ENCODE measurements around the gene ASPSCR1. TPM values are rescaled to one million over a fixed set of nuclear protein-coding genes. Genes with fewer than 3 reads are reported as not detected.

ASPSCR1 gene
- total RNA-seq, 2 experiments from 2014 or later, result 33.6 to 34.8 TPM

DNA sequence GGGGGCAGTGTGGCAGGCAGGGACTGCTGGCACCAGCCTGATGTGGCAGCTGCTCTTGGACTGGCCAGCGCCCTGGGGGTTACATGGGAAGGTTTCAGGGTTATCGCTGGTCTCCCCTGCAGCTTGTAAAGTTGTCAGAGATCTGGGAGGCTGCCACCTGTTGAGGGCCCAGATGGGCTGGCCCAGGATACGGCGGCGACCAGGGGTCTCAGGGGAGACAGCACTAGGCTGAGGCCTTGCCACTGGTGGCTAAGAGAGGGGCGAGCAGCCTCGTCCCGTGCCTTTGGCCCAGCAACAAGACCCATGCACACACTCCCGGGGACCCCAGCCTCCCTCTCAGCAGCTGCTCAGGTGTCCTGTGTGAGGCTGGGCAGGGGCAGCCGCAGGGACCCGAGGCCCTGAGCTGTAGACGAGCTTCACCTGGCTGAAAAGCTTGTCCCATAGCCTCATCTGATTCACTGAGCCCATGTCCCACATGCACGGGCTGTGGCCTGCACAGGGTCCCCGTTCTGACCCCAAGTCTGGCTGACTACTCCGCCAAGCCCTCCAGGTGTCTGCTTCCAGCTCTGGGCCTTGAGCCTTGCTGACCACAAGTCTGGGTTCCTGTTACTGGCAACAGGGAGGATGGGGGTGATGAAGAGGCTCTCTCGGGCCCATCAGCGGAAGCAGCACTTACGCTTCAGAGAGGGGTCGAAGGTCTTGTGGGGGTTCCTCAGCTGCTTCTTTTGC, 82.0 kb downstream of the ASPSCR1 start:
- no peak overlapping the region for H3K4me3 Mint-ChIP-seq
- H3K27ac Mint-ChIP-seq, result no peak overlapping the region
- peaks cover 2% of the 10 kb centered on the region for H3K36me3 Mint-ChIP-seq (ENCODE audit: low read depth)
- CTCF ChIA-PET, result interaction anchor here (1.0 kb wide), 1 partner anchor 11 kb away, joined by 4 read pairs; no protein-coding TSS in a partner anchor
- intact Hi-C loops (cut with micrococcal nuclease), result no loop called here
- H3K27me3 Mint-ChIP-seq (ENCODE audit: low read depth), result no peaks in the 10 kb centered on the region
- H3K4me1 Mint-ChIP-seq (ENCODE audit: low read depth), result peaks cover 7% of the 10 kb centered on the region
- no peaks in the 10 kb centered on the region for H3K9me3 Mint-ChIP-seq
- DNase-seq, result no peak

GRCh38 chr17:82060001-82060380, 82.6 kb downstream of the ASPSCR1 start:
- Mint-ChIP-seq H3K27me3 (ENCODE audit: low read depth) (no peaks in the 10 kb centered on the region), H3K9me3 (no peaks in the 10 kb centered on the region), H3K36me3 (ENCODE audit: low read depth) (peaks cover 2% of the 10 kb centered on the region), H3K4me1 (ENCODE audit: low read depth) (peaks cover 7% of the 10 kb centered on the region), H3K4me3 (no peak overlapping the region), H3K27ac (no peak overlapping the region)
- CTCF ChIA-PET, result interaction anchor here (1.0 kb wide), 1 partner anchor 11 kb away, joined by 4 read pairs; no protein-coding TSS in a partner anchor
- intact Hi-C loops (cut with micrococcal nuclease), result no loop called here
- DNase-seq, result no peak

DNA sequence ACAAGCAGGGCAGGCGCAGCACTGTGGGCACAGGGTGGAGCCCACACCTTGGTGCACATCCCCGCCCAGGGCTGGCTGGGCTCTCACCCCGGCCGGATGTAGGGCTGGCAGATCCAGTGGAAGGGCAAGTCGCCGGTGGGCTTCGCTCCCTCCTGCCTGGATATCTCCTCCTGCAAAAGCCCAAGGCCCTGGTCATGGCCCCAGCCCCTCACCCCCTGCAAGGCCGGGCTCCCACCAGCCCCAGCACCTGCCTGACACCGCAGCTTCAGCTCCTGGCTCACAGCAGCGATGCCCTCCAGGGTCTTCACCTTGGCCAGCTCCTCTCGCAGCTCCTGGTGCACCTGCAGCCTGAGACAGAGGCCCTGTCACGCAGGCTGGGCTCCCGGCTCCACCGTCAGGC, 83.2 kb downstream of the ASPSCR1 start:
- CTCF ChIA-PET, result no interaction called here

GRCh38 chr17:82061047-82061925, 83.9 kb downstream of the ASPSCR1 start:
- H3K4me3 Mint-ChIP-seq, result no peak overlapping the region
- H3K27ac Mint-ChIP-seq, result no peak overlapping the region
- no peak for DNase-seq
- CTCF ChIA-PET, result no interaction called here
- peaks cover 10% of the 10 kb centered on the region for H3K4me1 Mint-ChIP-seq (ENCODE audit: low read depth)
- peaks cover 2% of the 10 kb centered on the region for H3K36me3 Mint-ChIP-seq (ENCODE audit: low read depth)
- H3K9me3 Mint-ChIP-seq, result no peaks in the 10 kb centered on the region
- intact Hi-C loops (cut with micrococcal nuclease), result no loop called here
- no peaks in the 10 kb centered on the region for H3K27me3 Mint-ChIP-seq (ENCODE audit: low read depth)

More for the DNA sequence above, 83.2 kb downstream of the ASPSCR1 start:
- intact Hi-C loops (cut with micrococcal nuclease), result no loop called here
- Mint-ChIP-seq H3K36me3 (ENCODE audit: low read depth) (peaks cover 2% of the 10 kb centered on the region), H3K27ac (no peak overlapping the region), H3K4me1 (ENCODE audit: low read depth) (peaks cover 7% of the 10 kb centered on the region), H3K27me3 (ENCODE audit: low read depth) (no peaks in the 10 kb centered on the region), H3K9me3 (no peaks in the 10 kb centered on the region), H3K4me3 (no peak overlapping the region)
- DNase-seq, result no peak

- H3K4me3 Mint-ChIP-seq, result no peak overlapping the region
- no peaks in the 10 kb centered on the region for H3K27me3 Mint-ChIP-seq (ENCODE audit: low read depth)
- no peak overlapping the region for H3K27ac Mint-ChIP-seq
Measured at GRCh38 chr17:82062076-82062983, 84.9 kb downstream of the ASPSCR1 start.

DNA sequence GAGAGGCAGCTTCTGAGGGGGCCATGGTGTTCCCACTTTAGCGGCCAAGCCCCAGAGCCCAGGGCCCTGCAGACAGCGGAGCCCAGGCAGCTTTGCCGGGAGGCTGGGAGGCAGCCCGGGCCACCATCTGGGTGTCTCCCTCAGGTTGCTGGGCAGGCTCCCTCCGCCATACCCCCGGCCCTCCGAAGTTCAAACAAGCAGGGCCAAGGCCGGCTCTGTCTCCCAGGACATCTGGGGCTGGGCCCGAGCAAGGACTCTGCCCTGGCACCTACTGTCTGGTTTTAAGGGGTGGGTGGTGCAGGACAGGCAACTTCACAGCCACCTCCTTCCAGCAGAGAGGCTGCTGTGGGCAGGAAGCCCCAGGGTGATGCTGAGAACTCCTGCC, 85.5 kb downstream of the ASPSCR1 start:
- Mint-ChIP-seq H3K27me3 (ENCODE audit: low read depth) (no peaks in the 10 kb centered on the region), H3K27ac (no peak overlapping the region), H3K9me3 (no peaks in the 10 kb centered on the region), H3K4me1 (ENCODE audit: low read depth) (peaks cover 14% of the 10 kb centered on the region), H3K36me3 (ENCODE audit: low read depth) (no peaks in the 10 kb centered on the region), H3K4me3 (no peak overlapping the region)
- CTCF ChIA-PET, result no interaction called here
- intact Hi-C loops (cut with micrococcal nuclease), result no loop called here
- DNase-seq, result no peak

More at GRCh38 chr17:82062076-82062983, 84.9 kb downstream of the ASPSCR1 start:
- H3K36me3 Mint-ChIP-seq (ENCODE audit: low read depth), result peaks cover 2% of the 10 kb centered on the region
- DNase-seq, result no peak
- H3K9me3 Mint-ChIP-seq, result no peaks in the 10 kb centered on the region
- intact Hi-C loops (cut with micrococcal nuclease), result no loop called here
- CTCF ChIA-PET, result no interaction called here
- H3K4me1 Mint-ChIP-seq (ENCODE audit: low read depth), result peaks cover 14% of the 10 kb centered on the region

DNA sequence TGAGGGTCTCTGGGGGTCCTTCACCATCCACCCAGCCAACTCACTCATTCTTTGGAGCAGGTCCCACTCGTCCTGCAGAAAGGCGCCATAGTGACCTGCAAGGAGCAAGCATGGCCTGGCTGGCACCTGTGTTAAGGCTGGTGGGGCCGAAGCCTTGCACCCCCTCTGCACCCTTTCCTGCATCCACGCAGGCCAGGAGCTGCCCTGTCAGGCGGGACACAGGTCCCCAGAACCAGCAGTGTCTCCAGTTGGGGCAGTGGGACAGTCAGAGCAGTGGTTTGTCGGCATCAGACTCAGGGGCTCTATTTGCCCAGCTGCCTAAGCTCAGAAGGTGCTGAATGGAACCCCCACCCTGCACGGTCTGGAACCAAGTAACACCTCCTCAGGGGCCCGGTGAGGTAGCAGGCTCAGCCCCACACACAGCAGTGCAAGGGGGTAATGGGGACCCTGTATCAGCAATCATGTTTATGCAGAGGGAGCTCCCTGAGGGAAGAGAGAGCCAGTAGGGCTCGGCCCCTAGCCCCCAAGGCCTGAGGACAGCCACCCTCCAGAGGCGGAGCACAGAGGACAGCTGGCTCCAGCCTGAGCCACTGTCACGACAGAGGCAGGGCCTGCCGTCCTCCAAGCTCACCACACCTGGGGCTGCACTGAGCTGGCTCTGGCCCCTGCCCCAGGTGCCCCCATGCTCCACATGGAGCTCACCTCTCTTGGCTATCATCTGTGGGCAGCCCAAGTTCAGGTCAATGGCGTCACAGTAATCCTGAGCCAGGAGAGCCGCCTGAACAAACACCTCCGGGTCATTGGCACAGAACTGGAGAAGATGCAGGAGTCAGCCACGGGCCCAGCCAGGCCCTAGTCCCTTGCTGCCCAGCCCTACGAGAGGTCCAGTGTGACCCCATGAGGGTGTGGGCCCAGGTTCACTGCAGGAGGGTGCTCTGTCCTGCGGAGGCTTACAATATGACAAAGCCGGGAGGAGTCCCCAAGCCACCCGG, 86.3 kb downstream of the ASPSCR1 start:
- Mint-ChIP-seq H3K27me3 (ENCODE audit: low read depth) (no peaks in the 10 kb centered on the region), H3K4me3 (peak overlapping the region; percentile 71), H3K36me3 (ENCODE audit: low read depth) (no peaks in the 10 kb centered on the region), H3K27ac (peak overlapping the region; percentile 50), H3K4me1 (ENCODE audit: low read depth) (peaks cover 14% of the 10 kb centered on the region), H3K9me3 (no peaks in the 10 kb centered on the region)
- no peak for DNase-seq
- CTCF ChIA-PET, result interaction anchor here (0.6 kb wide), 1 partner anchor 96 kb away, joined by 3 read pairs; no protein-coding TSS in a partner anchor
- intact Hi-C loops (cut with micrococcal nuclease), result loop anchor here (2.0 kb wide), 1 partner anchor 35 kb away; the partner anchor contains the start of gene FASN

- no peak for DNase-seq
- CTCF ChIA-PET, result interaction anchor here (1.8 kb wide), 1 partner anchor 8 kb away, joined by 4 read pairs; no protein-coding TSS in a partner anchor
- H3K27ac Mint-ChIP-seq, result peak overlapping the region; percentile 50
- intact Hi-C loops (cut with micrococcal nuclease), result loop anchor here (2.0 kb wide), 1 partner anchor 34 kb away; the partner anchor contains the start of gene FASN
- no peaks in the 10 kb centered on the region for H3K9me3 Mint-ChIP-seq
- H3K4me1 Mint-ChIP-seq (ENCODE audit: low read depth), result peaks cover 14% of the 10 kb centered on the region
- H3K27me3 Mint-ChIP-seq (ENCODE audit: low read depth), result no peaks in the 10 kb centered on the region
- peak overlapping the region; percentile 71 for H3K4me3 Mint-ChIP-seq
- H3K36me3 Mint-ChIP-seq (ENCODE audit: low read depth), result no peaks in the 10 kb centered on the region
Measured at GRCh38 chr17:82064433-82065192, 87.2 kb downstream of the ASPSCR1 start.

DNA sequence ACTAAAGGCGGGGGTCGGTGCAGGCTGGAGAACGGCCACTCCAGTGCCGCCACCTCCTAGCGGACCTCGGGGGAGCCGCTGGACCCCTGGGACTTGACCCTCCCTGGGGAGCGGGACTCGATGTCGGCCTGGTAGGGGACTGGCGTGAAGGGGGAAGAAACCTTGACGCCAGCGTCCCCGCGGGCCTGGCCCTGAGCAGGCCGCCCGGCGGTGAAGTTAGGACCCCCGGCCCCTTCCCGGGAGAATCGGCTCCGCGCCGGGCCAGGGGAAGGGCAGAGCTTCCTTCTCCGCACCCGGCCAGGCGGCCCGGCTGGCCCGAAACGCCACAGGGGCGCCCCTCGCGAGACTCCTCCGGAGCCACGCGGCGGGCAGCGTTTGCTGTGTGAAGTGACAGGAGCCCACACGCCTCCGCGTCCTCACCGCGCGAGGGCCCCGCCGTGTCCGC, 87.8 kb downstream of the ASPSCR1 start:
- peak overlapping the region; percentile 71 for H3K4me3 Mint-ChIP-seq
- no peaks in the 10 kb centered on the region for H3K9me3 Mint-ChIP-seq
- CTCF ChIA-PET, result interaction anchor here (0.6 to 1.8 kb wide), 2 partner anchors 8 to 9 kb away, joined by 4 read pairs; no protein-coding TSS in a partner anchor
- no peaks in the 10 kb centered on the region for H3K27me3 Mint-ChIP-seq (ENCODE audit: low read depth)
- intact Hi-C loops (cut with micrococcal nuclease), result loop anchor here (2.0 kb wide), 1 partner anchor 34 kb away; the partner anchor contains the start of gene FASN
- no peaks in the 10 kb centered on the region for H3K36me3 Mint-ChIP-seq (ENCODE audit: low read depth)
- peaks cover 14% of the 10 kb centered on the region for H3K4me1 Mint-ChIP-seq (ENCODE audit: low read depth)
- no peak for DNase-seq
- H3K27ac Mint-ChIP-seq, result no peak overlapping the region

DNA sequence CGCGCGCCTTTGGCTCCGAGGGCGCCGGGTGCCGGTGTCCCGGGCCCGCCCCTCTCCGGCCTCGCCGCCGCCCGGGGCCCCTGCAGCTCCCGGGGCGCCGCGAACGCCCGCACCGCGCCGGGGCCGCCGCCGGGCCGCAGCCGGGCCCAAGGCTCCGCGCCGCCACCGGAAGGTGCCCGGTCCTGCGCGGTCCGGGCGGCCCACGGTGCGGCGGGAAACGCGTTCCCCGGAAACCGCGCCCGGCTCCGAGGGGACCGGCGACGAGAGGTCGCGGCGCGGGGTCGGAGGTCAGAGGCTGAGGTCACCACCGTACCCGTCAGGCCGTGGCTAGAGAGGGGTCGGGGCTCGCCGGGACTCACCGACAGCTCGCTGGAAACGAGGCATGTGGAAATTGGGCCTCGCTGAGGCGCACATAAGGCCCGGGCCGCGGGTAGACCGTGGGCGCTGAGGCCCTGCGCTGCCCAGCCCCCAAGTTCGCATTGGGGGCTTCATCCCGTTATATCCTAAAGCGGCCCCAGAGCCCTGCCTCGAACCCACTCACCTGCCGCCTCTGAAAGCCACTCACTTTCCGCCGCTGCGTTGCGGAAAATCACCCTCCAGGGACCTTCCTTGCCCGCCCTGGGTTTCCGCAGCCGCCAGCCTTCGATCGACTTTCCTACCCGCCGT, 88.3 kb downstream of the ASPSCR1 start, which contains the start of gene DUS1L:
Gene DUS1L, minus strand, starts transcription at position 167 of the 666 bp plus-strand sequence. CDS start 745 bp downstream, outside the sequence.
- CTCF ChIA-PET, result interaction anchor here (0.6 to 1.8 kb wide), 3 partner anchors 8 to 36 kb away, joined by 4 to 8 read pairs (median 4); no protein-coding TSS in a partner anchor
- intact Hi-C loops (cut with micrococcal nuclease), result loop anchor here (2.0 kb wide), 1 partner anchor 33 kb away; the partner anchor contains the start of gene FASN
- no peaks in the 10 kb centered on the region for H3K27me3 Mint-ChIP-seq (ENCODE audit: low read depth)
- H3K27ac Mint-ChIP-seq, result peak within 1 kb of the TSS; percentile 90
- H3K4me3 Mint-ChIP-seq, result peak within 1 kb of the TSS; percentile 87
- peak; percentile 74 for DNase-seq
- H3K36me3 Mint-ChIP-seq (ENCODE audit: low read depth), result no peaks in the 10 kb centered on the region
- no peaks in the 10 kb centered on the region for H3K9me3 Mint-ChIP-seq
- peaks cover 14% of the 10 kb centered on the region for H3K4me1 Mint-ChIP-seq (ENCODE audit: low read depth)

Data from activated naive CD4-positive, alpha-beta T cell treated with anti-CD3 and anti-CD28 coated beads for 36 hours (primary cell).